IMR-90 (cell line): ENCODE data around the gene SUCLA2.

Source experiments
- BHLHE40 ChIP-seq: fragments of 150-350 bp; IDR thresholded peaks from 2 replicates; pipeline ENCODE4 v1.6.1; 2016; ENCODE audit warnings: mild to moderate bottlenecking, low read depth, low read length
- CEBPB ChIP-seq: IDR thresholded peaks from 2 replicates; pipeline ENCODE4 v1.6.1; 2012; ENCODE audit warnings: low read depth, low read length, improper control_type of control experiment
- CHD1 ChIP-seq: IDR thresholded peaks from 2 replicates; pipeline ENCODE4 v1.6.1; 2012; ENCODE audit warnings: low read depth, low read length, improper control_type of control experiment
- CTCF ChIP-seq: conservative IDR thresholded peaks from 2 replicates; pipeline ENCODE4 v1.5.1; 2012; ENCODE audit warnings: mild to moderate bottlenecking, low read depth, low read length, improper control_type of control experiment
- MAFK ChIP-seq: IDR thresholded peaks from 2 replicates; pipeline ENCODE4 v1.6.1; 2012; ENCODE audit warnings: low read depth, low read length, improper control_type of control experiment
- MXI1 ChIP-seq: IDR thresholded peaks from 2 replicates; pipeline ENCODE4 v1.6.1; 2012; ENCODE audit warnings: low read depth, mild to moderate bottlenecking, low read length, moderate library complexity, borderline replicate concordance
- NFE2L2 ChIP-seq: fragments of 150-350 bp; IDR thresholded peaks from 2 replicates; pipeline ENCODE4 v1.6.1; 2016; ENCODE audit warnings: low read depth, mild to moderate bottlenecking, low read length
- POLR2A ChIP-seq: IDR thresholded peaks from 2 replicates; pipeline ENCODE4 v1.6.1; 2012; ENCODE audit warnings: mild to moderate bottlenecking, low read depth, low read length
- RAD21 ChIP-seq: IDR thresholded peaks from 2 replicates; pipeline ENCODE4 v1.6.1; 2012; ENCODE audit warnings: low read length, improper control_type of control experiment
- RCOR1 ChIP-seq: IDR thresholded peaks from 2 replicates; pipeline ENCODE4 v1.6.1; 2012; ENCODE audit warnings: mild to moderate bottlenecking, low read length, improper control_type of control experiment; ENCODE audit not compliant: insufficient replicate concordance
- RFX5 ChIP-seq: IDR thresholded peaks from 2 replicates; pipeline ENCODE4 v1.8.0; 2012; ENCODE audit warnings: low read depth, mild to moderate bottlenecking, low read length, moderate library complexity
- SMC3 ChIP-seq: fragments of 150-350 bp; IDR thresholded peaks from 2 replicates; pipeline ENCODE4 v1.6.1; 2016; ENCODE audit warnings: low read depth, mild to moderate bottlenecking, antibody characterized with exemption, low read length, moderate library complexity
- TF ChIP-seq, protein P1 (sequence below): fragments of 150-350 bp; IDR thresholded peaks from 2 replicates; pipeline ENCODE4 v1.6.1; 2016; ENCODE audit warnings: low read depth, mild to moderate bottlenecking, low read length, moderate library complexity, borderline replicate concordance
- TF ChIP-seq, protein P2 (sequence below): fragments of 150-350 bp; IDR thresholded peaks from 2 replicates; pipeline ENCODE4 v1.6.1; 2017; ENCODE audit warnings: mild to moderate bottlenecking, antibody characterized with exemption, low read length, low read depth

- TF ChIP-seq CTCF (no peak), SMC3 (no peak), CEBPB (no peak), POLR2A (no peak), RCOR1 (no peak), MAFK (no peak), RAD21 (no peak), RFX5 (no peak), BHLHE40 (no peak), CHD1 (no peak), NFE2L2 (no peak), MXI1 (no peak)
- TF ChIP-seq, protein P1, sequence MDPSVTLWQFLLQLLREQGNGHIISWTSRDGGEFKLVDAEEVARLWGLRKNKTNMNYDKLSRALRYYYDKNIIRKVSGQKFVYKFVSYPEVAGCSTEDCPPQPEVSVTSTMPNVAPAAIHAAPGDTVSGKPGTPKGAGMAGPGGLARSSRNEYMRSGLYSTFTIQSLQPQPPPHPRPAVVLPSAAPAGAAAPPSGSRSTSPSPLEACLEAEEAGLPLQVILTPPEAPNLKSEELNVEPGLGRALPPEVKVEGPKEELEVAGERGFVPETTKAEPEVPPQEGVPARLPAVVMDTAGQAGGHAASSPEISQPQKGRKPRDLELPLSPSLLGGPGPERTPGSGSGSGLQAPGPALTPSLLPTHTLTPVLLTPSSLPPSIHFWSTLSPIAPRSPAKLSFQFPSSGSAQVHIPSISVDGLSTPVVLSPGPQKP: no peak
- TF ChIP-seq, protein P2, sequence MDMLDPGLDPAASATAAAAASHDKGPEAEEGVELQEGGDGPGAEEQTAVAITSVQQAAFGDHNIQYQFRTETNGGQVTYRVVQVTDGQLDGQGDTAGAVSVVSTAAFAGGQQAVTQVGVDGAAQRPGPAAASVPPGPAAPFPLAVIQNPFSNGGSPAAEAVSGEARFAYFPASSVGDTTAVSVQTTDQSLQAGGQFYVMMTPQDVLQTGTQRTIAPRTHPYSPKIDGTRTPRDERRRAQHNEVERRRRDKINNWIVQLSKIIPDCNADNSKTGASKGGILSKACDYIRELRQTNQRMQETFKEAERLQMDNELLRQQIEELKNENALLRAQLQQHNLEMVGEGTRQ: no peak
These were observed 41.8 kb upstream of the SUCLA2 start for GRCh38 chr13:48042894-48043293.
